Embryonic facial prominence (tissue), 1 donor: ENCODE results near the gene MFSD6L.
"Not testable (repeated sequence)": the region's sequence is repeated elsewhere in the genome, so short reads cannot be mapped to it uniquely, and the experiment has no call there.

Source experiments
- DNase-seq: peaks from one replicate; pipeline ENCODE4 v3.0.0-alpha.2; 2016; ENCODE audit errors: extremely low spot score

The MFSD6L gene

GRCh38 chr17:8826808-8827435, 27.8 kb upstream of the MFSD6L start:
- no peak for DNase-seq

- DNase-seq = no peak
Measured at GRCh38 chr17:8825802-8826201, 26.6 kb upstream of the MFSD6L start.

- no peak for DNase-seq
Measured at GRCh38 chr17:8823279-8823678, 24.1 kb upstream of the MFSD6L start.

- no peak for DNase-seq
Measured at GRCh38 chr17:8822401-8823035, 23.4 kb upstream of the MFSD6L start.

- no peak for DNase-seq
Measured at GRCh38 chr17:8821446-8822105, 22.4 kb upstream of the MFSD6L start.

GRCh38 chr17:8820311-8821010, 21.3 kb upstream of the MFSD6L start:
- DNase-seq = no peak

- DNase-seq = no peak
Measured at GRCh38 chr17:8818654-8819330, 19.6 kb upstream of the MFSD6L start.

- DNase-seq = no peak
Measured at GRCh38 chr17:8818047-8818446, 18.9 kb upstream of the MFSD6L start.

- no peak for DNase-seq
Measured at GRCh38 chr17:8806926-8807550, 7.9 kb upstream of the MFSD6L start.

- no peak for DNase-seq
Measured at GRCh38 chr17:8806253-8806925, 7.2 kb upstream of the MFSD6L start.

- not testable (repeated sequence) for DNase-seq
Measured at GRCh38 chr17:8805396-8805795, 6.2 kb upstream of the MFSD6L start.

- DNase-seq = no peak
Measured at GRCh38 chr17:8803531-8804420, 4.6 kb upstream of the MFSD6L start.

- no peak for DNase-seq
Measured at GRCh38 chr17:8801135-8801840, 2.1 kb upstream of the MFSD6L start.

- no peak for DNase-seq
Measured at GRCh38 chr17:8800656-8801055, 1.5 kb upstream of the MFSD6L start.

GRCh38 chr17:8799570-8800212, 526 bp upstream of the MFSD6L start:
- DNase-seq = no peak

GRCh38 chr17:8798176-8798845, 854 bp downstream of the MFSD6L start:
- no peak for DNase-seq

- no peak for DNase-seq
Measured at GRCh38 chr17:8797621-8798175, 1.5 kb downstream of the MFSD6L start.

GRCh38 chr17:8794636-8795035, 4.5 kb downstream of the MFSD6L start:
- DNase-seq = no peak
